ENCODE measurements around the gene DHODH.
"Not testable (repeated sequence)": the region's sequence is repeated elsewhere in the genome, so short reads cannot be mapped to it uniquely, and the experiment has no call there.

DHODH gene

DNA sequence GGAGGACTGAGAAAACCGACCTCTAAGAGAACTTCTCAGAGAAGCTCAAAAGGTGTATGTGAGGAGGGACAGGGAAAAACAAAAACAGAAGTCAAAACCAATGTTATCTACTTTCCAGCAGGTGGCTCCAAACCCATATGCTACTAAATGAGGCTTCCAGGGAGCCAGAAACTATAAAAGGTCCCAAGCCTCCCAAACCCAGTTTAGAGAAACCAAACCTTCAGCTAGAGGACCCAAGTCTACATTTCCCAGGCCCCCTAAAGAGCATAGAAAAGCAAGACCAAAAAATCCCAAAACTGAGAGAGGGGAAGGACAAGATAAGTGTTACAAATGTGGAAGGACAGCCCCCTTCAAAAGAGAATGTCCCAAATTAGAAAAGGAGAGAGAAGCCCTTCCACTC lies 58.2 kb downstream of the DHODH start:
- DNase-seq (ENCODE audit: low read depth) = peak; percentile 49
- TF ChIP-seq, protein P1, sequence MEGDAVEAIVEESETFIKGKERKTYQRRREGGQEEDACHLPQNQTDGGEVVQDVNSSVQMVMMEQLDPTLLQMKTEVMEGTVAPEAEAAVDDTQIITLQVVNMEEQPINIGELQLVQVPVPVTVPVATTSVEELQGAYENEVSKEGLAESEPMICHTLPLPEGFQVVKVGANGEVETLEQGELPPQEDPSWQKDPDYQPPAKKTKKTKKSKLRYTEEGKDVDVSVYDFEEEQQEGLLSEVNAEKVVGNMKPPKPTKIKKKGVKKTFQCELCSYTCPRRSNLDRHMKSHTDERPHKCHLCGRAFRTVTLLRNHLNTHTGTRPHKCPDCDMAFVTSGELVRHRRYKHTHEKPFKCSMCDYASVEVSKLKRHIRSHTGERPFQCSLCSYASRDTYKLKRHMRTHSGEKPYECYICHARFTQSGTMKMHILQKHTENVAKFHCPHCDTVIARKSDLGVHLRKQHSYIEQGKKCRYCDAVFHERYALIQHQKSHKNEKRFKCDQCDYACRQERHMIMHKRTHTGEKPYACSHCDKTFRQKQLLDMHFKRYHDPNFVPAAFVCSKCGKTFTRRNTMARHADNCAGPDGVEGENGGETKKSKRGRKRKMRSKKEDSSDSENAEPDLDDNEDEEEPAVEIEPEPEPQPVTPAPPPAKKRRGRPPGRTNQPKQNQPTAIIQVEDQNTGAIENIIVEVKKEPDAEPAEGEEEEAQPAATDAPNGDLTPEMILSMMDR (IDR thresholded peaks at IDR 0.05; ENCODE audit: insufficient read depth, low read depth, low read length, missing control alignments) = peak; percentile 71
- H3K4me3 ChIP-seq (ENCODE audit: low read length) = no peak overlapping the region

DNA sequence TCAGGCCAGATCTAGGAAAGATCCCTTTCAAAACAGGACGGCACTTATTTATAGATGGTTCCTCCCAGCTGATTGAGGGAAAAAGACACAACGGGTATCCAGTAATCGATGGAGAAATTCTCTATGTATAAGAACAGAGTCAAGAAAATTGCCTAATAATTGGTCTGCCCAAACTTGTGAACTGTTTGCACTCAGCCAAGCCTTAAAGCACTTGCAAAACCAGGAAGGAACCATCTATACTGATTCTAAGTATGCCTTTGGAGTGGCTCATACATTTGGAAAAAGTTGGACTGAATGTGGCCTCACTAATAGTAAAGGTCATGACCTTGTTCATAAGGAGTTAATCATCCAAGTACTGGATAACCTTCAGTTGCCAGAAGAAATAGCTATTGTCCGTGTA lies 60.4 kb downstream of the DHODH start:
- H3K4me3 ChIP-seq (ENCODE audit: low read length) = no peak overlapping the region
- DNase-seq (ENCODE audit: low read depth) = peak; percentile 69
- TF ChIP-seq, protein P1 (IDR thresholded peaks at IDR 0.05; ENCODE audit: insufficient read depth, low read depth, low read length, missing control alignments) = no peak

GRCh38 chr16:72072514-72073342 lies 64.2 kb downstream of the DHODH start:
- TF ChIP-seq, protein P1 (IDR thresholded peaks at IDR 0.05; ENCODE audit: insufficient read depth, low read depth, low read length, missing control alignments) = no peak
- H3K4me3 ChIP-seq (ENCODE audit: low read length) = no peak overlapping the region
- no peak for DNase-seq (ENCODE audit: low read depth)

- no peak for DNase-seq (ENCODE audit: low read depth)
- TF ChIP-seq, protein P1 (IDR thresholded peaks at IDR 0.05; ENCODE audit: insufficient read depth, low read depth, low read length, missing control alignments) = no peak
- no peak overlapping the region for H3K4me3 ChIP-seq (ENCODE audit: low read length)
Observed at GRCh38 chr16:72073560-72074230, 65.2 kb downstream of the DHODH start.

DNA sequence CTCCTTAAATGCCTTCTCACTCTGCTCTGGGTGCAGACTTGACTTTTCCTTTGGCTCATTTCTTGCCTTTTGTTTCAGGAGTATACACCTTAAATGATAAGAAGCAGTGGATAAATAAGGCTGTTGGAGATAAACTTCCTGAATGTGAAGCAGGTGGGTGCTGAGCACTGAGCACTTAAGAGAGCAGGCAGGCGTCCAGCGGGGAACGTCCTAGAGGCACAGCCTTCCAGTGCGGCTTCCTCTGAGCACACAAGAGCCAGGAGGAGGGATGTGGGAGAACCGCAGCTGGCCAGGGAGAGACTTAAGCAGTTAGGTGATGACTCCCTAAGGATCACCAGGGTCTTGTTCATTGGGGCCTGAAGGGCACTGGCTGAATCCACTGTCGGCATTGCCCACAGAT lies 66.5 kb downstream of the DHODH start:
- not testable (repeated sequence) for DNase-seq (ENCODE audit: low read depth); H3K4me3 ChIP-seq (ENCODE audit: low read length)

All from epithelial cell of esophagus (primary cell).